Breast epithelium (tissue), 4 donors: ENCODE measurements around the gene LDLRAD4. TPM values are rescaled to one million over a fixed set of nuclear protein-coding genes. Genes with fewer than 3 reads are reported as not detected.
"Not testable (repeated sequence)": the region's sequence is repeated elsewhere in the genome, so short reads cannot be mapped to it uniquely, and the experiment has no call there.

Source experiments
- DNase-seq, 2 donors: peaks; one replicate each; pipeline ENCODE4 v3.0.0-alpha.2; 2019; ENCODE audit warnings: low spot score in 2 of 2
- H3K27ac ChIP-seq, 2 donors: fragments of 200-600 bp; sonication (generic) in 1 of 2; one replicate each; pipeline ENCODE4 v1.5.1; 2016 to 2019; ENCODE audit warnings: mild to moderate bottlenecking in 1 of 2
- H3K27me3 ChIP-seq, 2 donors: fragments of 200-600 bp; sonication (generic) in 1 of 2; one replicate each; pipeline versions ENCODE4 v1.5.1 to v1.6.0; 2017 to 2019; ENCODE audit warnings: control low read depth in 1 of 2, mild to moderate bottlenecking in 1 of 2
- H3K36me3 ChIP-seq: fragments of 200-600 bp; one replicate; pipeline ENCODE4 v1.5.1; 2019
- H3K4me1 ChIP-seq, 2 donors: fragments of 200-600 bp; sonication (generic); one replicate each; pipeline ENCODE4 v1.5.1; 2016 to 2019; ENCODE audit warnings: control low read depth in 1 of 2
- H3K4me3 ChIP-seq, 3 donors: fragments of 200-600 bp; sonication (generic); 1 replicate in 2 of 3; 2 replicates in 1 of 3; pipeline ENCODE4 v1.5.1; 2016 to 2019; ENCODE audit warnings: mild to moderate bottlenecking in 3 of 3, moderate library complexity in 2 of 3
- H3K9me3 ChIP-seq, 2 donors: fragments of 200-600 bp; sonication (generic) in 1 of 2; one replicate each; pipeline ENCODE4 v1.5.1; 2016 to 2019; ENCODE audit warnings: control low read depth in 1 of 2
- POLR2A ChIP-seq: fragments of 450-650 bp; IDR thresholded peaks from one replicate; pipeline ENCODE4 v1.6.1; 2016; ENCODE audit warnings: antibody characterized with exemption, mild to moderate bottlenecking, moderate library complexity
- POLR2AphosphoS5 ChIP-seq, 3 donors: sonication (generic); formaldehyde crosslinking; IDR thresholded peaks; one replicate each; pipeline ENCODE4 v1.6.1; 2017; ENCODE audit warnings: antibody characterized with exemption in 3 of 3
- intact Hi-C: fragments of 100-400 bp; cut with DNase I; formaldehyde crosslinking; loops from one replicate; pipeline ENCODE4 v1.15.1; 2023; ENCODE audit warnings: low total_unique reads
- total RNA-seq, 3 donors: library from RNA; depleted of rRNA; stranded (reverse); fragments of >200 nt; gene quantifications; one replicate each; pipeline ENCODE4 v1.1.0, GENCODE V29; 2016
- TF ChIP-seq, protein P1 (sequence below), 3 donors: fragments of 450-650 bp; IDR thresholded peaks; one replicate each; pipeline ENCODE4 v1.5.1; 2016 to 2017; ENCODE audit warnings: antibody characterized with exemption in 3 of 3, mild to moderate bottlenecking in 3 of 3, moderate library complexity in 3 of 3

The LDLRAD4 gene
- total RNA-seq, 3 donors from 2014 or later: 28.5 to 94.3 (median 42.9) TPM

DNA sequence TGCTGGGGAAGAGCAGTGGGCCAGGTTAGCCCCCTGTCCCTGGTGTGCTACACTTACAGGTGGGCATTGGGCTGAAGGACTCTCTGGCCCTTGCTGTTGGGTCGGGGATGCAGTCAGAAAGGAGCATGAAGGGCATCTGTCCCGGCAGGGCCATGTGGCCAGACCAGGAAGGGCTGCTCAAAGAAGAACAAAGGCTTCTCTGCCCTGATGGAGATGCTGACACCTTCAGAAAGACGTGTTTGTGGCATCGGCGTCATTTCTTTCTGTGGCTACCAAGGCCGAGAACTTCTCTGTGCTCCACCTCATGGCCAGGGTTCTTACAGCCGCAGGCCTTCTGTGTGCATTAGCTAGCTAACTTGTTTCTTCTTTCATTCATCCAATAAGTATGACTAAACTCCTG is 268.7 kb downstream of the LDLRAD4 start:
- Histone ChIP-seq H3K27me3 (no peaks in the 10 kb centered on the region), H3K27ac (no peak overlapping the region), H3K4me1 (no peaks in the 10 kb centered on the region), H3K36me3 (no peaks in the 10 kb centered on the region), H3K4me3 (no peak overlapping the region), H3K9me3 (no peaks in the 10 kb centered on the region)
- intact Hi-C loops: no loop called here
- TF ChIP-seq, protein P1, sequence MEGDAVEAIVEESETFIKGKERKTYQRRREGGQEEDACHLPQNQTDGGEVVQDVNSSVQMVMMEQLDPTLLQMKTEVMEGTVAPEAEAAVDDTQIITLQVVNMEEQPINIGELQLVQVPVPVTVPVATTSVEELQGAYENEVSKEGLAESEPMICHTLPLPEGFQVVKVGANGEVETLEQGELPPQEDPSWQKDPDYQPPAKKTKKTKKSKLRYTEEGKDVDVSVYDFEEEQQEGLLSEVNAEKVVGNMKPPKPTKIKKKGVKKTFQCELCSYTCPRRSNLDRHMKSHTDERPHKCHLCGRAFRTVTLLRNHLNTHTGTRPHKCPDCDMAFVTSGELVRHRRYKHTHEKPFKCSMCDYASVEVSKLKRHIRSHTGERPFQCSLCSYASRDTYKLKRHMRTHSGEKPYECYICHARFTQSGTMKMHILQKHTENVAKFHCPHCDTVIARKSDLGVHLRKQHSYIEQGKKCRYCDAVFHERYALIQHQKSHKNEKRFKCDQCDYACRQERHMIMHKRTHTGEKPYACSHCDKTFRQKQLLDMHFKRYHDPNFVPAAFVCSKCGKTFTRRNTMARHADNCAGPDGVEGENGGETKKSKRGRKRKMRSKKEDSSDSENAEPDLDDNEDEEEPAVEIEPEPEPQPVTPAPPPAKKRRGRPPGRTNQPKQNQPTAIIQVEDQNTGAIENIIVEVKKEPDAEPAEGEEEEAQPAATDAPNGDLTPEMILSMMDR (IDR thresholded peaks at IDR 0.05): no peak
- no peak for DNase-seq

- H3K27ac ChIP-seq: no peak overlapping the region
- H3K4me3 ChIP-seq: no peak overlapping the region
- no peaks in the 10 kb centered on the region for H3K9me3 ChIP-seq
- H3K36me3 ChIP-seq: no peaks in the 10 kb centered on the region
- DNase-seq: no peak
- TF ChIP-seq POLR2AphosphoS5 (IDR thresholded peaks at IDR 0.05) (no peak), POLR2A (no peak)
- TF ChIP-seq, protein P1 (IDR thresholded peaks at IDR 0.05): no peak
- intact Hi-C loops: no loop called here
- no peaks in the 10 kb centered on the region for H3K4me1 ChIP-seq
- no peaks in the 10 kb centered on the region for H3K27me3 ChIP-seq
Observed at GRCh38 chr18:13488281-13488929, 269.8 kb downstream of the LDLRAD4 start.

- H3K27ac ChIP-seq, H3K27me3 ChIP-seq, H3K36me3 ChIP-seq, intact Hi-C loops, DNase-seq, H3K4me1 ChIP-seq, H3K9me3 ChIP-seq, H3K4me3 ChIP-seq: not testable (repeated sequence)
Observed at GRCh38 chr18:13489303-13489702, 270.7 kb downstream of the LDLRAD4 start.

DNA sequence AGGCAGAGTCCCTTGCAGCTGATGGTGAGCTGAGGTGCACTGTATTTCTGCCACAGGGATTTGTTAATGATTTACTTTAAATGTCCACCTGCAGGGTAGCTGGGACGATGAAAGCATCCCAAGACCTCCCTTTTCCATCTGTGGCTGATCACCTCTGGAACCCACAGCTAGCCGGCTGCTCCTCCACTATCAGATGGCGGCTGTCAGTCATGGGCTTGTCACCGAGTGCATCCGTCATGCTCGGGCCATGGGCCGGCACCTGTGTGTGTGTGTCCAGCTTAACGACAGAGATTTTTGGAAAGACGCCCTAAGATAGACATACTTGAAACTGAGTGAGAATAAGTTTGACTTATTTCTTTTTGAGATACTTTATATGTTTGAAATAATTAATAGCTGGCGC is 272.6 kb downstream of the LDLRAD4 start:
- Histone ChIP-seq H3K36me3 (no peaks in the 10 kb centered on the region), H3K27ac (no peak overlapping the region), H3K4me1 (no peaks in the 10 kb centered on the region), H3K27me3 (no peaks in the 10 kb centered on the region), H3K4me3 (no peak overlapping the region), H3K9me3 (no peaks in the 10 kb centered on the region)
- no peak for TF ChIP-seq POLR2A
- TF ChIP-seq, protein P1 (IDR thresholded peaks at IDR 0.05): no peak
- TF ChIP-seq POLR2AphosphoS5 (IDR thresholded peaks at IDR 0.05): no peak
- no peak for DNase-seq
- intact Hi-C loops: no loop called here

- H3K36me3 ChIP-seq: no peaks in the 10 kb centered on the region
- intact Hi-C loops: no loop called here
- H3K27ac ChIP-seq: no peak overlapping the region
- TF ChIP-seq, protein P1 (IDR thresholded peaks at IDR 0.05): no peak
- TF ChIP-seq POLR2AphosphoS5 (IDR thresholded peaks at IDR 0.05) (no peak), POLR2A (no peak)
- H3K27me3 ChIP-seq: no peaks in the 10 kb centered on the region
- no peak for DNase-seq
- H3K4me1 ChIP-seq: no peaks in the 10 kb centered on the region
- H3K9me3 ChIP-seq: no peaks in the 10 kb centered on the region
- no peak overlapping the region for H3K4me3 ChIP-seq
Observed at GRCh38 chr18:13492314-13492713, 273.8 kb downstream of the LDLRAD4 start.

- no peak for DNase-seq
- no peaks in the 10 kb centered on the region for H3K9me3 ChIP-seq
- H3K27me3 ChIP-seq: no peaks in the 10 kb centered on the region
- H3K4me3 ChIP-seq: no peak overlapping the region
- no peaks in the 10 kb centered on the region for H3K36me3 ChIP-seq
- intact Hi-C loops: no loop called here
- TF ChIP-seq, protein P1 (IDR thresholded peaks at IDR 0.05): no peak
- no peak for TF ChIP-seq POLR2AphosphoS5 (IDR thresholded peaks at IDR 0.05)
- no peak for TF ChIP-seq POLR2A
- no peak overlapping the region for H3K27ac ChIP-seq
- no peaks in the 10 kb centered on the region for H3K4me1 ChIP-seq
Observed at GRCh38 chr18:13493079-13493478, 274.5 kb downstream of the LDLRAD4 start.
